Measurements from ENCODE around the gene DIP2C.

The DIP2C gene

GRCh38 chr10:241966-242643 lies 447.4 kb downstream of the DIP2C start:
- no peak for DNase-seq

GRCh38 chr10:241451-241850 lies 448.0 kb downstream of the DIP2C start:
- DNase-seq: no peak

- no peak for DNase-seq
Observed at GRCh38 chr10:239109-239508, 450.4 kb downstream of the DIP2C start.

DNA sequence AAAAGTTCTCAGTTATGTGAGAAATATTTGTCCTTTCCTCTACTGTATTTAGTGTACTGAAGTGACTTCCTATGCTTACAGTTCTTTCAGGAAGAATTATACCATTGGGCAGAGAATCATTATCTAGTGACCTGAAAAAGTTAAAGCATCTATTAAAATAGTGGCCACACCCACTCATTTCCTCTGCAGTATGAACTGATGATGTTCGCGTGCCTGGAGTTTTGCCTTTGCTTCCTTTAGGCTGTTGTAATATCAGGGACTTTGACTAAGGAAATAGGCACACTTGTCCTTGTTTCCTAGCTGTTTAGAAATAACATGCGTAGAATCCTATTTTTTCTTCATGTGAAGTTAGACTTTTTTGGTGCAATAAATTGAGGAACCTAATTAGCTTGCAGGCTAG lies 453.6 kb downstream of the DIP2C start:
- no peak for DNase-seq

GRCh38 chr10:234708-235406 lies 454.6 kb downstream of the DIP2C start:
- no peak for DNase-seq

GRCh38 chr10:232878-233277 lies 456.6 kb downstream of the DIP2C start:
- no peak for DNase-seq

DNA sequence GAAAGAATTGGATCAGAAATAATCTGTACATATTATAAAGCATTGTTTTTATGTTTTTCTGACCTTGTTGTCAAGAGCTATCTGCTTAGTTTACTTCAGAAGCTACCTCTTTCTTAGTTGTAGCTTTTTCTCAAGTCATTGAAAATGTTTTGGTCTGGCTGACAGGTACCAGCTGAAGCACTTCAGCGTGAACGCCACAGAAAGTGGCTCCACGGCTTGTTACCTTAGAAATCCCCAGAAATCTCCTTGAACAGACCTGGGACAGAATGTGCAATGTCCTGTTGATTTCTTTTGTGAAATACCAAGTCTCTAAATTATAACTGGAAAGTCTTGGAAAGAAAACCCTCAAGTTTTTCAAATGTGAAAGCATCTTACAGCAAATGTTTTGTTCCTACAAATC lies 457.4 kb downstream of the DIP2C start:
- DNase-seq: no peak

DNA sequence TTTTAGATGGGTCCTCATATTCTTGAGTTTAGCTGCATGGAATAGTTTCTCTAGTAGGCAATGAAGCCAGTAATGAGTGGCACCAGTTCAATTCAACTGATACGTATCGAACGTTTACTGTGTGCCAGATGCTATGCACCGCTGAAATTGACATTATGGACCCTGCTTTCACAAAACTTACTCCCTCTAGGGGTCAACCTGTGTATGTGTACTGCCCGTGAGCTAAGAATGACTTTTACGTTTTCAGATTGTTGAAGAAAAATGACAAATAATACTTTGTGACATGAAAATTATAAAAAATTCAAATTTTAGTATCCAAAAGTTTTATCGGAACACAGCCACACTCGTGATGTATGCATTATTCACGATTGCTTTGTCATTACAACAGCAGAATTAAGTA lies 458.7 kb downstream of the DIP2C start:
- peak; percentile 72 to 85 for DNase-seq

DNA sequence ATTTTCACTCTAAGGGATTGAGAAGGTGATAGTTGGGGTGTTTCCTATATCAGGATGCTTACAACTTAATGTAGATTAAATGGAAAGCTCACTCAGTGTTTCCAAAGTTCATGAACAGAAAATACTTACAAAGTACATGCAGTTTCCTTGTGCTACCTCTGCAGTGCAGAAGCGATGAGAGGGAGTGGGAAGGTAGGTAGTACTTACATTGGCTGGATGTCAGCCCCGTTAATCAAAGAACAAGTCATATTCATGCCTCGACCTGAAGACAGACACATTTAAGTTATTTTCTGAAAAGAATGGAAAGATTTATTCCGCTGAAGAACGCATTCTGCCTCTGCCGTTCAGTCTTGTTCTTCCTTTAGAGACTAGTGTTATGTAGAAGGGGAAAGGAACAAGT lies 461.1 kb downstream of the DIP2C start:
- DNase-seq: no peak

DNA sequence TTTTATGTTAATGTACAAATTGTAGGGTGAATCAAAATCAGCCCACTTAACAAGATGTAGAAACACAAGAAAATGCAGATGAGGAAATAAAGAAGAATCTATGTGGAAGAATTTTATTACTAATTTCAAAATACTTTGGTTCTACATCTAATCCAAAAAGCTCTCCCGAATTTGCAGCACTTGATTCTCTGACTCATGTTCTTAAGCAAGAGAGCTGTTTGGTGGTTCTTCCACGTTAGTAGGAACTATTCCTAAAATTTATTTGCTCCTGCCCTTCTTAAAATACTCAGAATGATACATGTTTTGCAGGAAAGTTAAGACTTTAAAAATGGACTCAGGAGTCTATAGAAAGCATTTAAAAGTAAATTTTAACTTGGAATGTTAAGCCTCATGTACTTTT lies 462.5 kb downstream of the DIP2C start:
- no peak for DNase-seq

- no peak for DNase-seq
Observed at GRCh38 chr10:226018-226417, 463.4 kb downstream of the DIP2C start.

DNA sequence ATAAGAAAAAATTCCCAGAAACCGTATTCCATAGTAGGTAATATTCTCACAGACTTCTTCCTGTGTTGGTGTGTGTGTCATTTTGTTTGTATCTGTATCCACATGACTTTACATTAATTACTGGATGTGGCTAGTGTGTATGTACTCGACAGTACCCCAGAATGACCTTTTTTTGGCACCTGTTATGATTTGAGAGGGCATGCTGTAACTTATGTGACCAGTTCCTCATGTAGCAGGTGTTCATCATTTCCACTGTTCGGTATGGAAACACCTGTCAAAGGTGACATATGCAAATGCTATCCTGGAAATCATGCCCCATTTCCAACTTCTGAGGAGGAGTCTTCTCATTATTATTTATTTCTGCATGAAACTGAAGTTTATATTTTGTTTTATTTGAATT lies 464.9 kb downstream of the DIP2C start:
- DNase-seq: no peak
